Cortex of kidney (tissue), 1 donor: ENCODE results near the gene ST3GAL4.
"Not testable (repeated sequence)": the region's sequence is repeated elsewhere in the genome, so short reads cannot be mapped to it uniquely, and the experiment has no call there.

Source experiments
- DNase-seq: peaks from one replicate; lab custom pipeline; 2025; lab: John Stamatoyannopoulos, UW

ST3GAL4 gene

DNA sequence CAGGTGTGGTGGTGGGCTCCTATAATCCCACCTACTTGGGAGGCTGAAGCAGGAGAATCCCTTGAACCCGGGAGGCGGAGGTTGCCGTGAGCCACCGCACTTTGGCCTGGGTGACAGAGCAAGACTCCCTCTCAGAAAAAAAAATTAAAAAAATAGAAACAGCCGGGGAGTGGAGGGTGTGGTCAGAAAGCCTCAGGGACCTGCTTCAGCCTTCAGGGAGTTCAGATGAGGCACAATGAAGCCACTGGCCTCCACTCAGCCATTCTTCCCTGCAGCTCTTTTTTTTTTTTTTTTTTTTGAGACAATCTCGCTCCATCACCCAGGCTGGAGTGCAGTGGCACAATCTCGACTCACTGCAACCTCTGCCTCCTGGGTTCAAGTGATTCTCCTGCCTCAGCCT lies 8.5 kb upstream of the ST3GAL4 start:
- DNase-seq = not testable (repeated sequence)

DNA sequence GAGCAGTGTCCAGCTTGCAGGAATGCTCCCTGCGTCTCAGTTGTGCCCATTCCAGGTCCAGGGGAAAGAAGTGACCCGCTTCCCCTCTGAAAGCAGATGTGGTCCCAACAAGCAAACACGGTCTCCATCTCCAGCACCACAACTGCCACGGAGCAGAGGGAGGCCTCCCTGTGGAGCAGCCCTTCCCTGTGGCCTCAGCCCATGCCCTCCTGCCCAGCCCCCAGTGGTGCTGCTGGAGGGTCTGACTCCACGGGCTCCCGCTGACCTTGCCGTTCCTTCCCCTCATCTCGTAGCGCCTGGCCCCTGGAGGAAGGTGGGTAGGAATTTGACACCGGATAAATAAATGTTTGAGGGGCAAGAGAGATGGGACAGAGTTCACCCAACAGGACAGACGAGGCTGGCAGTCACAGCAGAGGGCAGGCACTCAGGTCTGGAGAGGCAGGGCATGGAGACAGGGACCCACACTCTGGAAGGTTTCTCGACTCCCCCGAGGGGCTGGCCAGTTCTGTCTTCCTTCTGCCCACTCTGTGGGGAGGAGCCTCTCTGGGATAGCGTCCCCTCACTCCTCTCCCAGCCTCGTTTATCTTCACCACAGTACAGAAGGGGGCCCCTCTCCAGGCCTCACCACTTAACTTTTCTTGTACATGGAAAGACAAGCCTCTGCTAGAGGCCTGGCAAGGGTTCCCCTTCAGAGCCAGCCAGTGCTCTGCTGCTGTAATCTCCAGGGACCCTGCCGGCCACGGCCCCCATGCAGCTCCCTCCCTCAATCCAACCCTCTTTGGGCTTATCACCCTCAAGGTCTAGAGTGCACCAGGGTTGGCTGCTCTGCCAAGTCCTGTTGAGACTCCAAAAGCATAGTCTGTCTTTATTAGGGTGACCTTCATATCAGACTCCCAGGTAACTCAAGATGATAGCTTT lies 7.5 kb upstream of the ST3GAL4 start:
- no peak for DNase-seq

DNA sequence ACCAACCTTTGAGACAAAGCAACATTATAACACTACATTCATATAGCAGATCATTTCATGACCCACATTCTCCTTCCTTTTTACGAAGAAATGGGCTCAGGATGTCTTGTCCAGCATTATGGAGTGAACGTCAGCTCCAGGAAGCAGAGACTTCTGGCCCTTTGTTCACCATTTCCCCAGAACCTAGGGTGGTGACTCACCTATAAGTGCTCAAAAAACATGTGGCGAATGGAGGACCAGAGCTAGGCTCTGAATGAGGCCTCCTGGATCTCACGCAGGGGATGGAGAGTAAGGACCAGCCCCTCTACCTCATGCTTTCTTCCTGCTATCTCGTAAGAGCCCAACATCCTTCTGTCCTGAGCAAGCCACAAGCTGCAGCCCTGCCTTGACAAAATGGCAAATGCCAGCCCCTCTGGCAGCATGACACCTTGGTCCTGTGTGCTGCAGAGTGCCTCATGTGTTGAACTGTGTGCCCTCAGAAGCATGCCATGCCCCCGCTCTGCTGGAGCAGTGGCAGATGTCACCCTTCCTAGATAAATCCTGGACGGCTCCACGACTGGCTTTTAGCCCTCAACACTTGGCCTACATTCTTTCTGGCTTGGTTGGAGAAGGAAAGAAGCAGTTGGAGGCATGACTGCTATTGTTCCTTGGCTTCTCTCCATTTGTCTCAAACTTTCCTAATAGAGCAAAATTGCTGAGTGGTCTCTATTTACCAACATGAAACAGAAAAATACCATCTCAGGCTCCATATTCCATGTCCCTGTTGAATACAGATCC lies 6.5 kb upstream of the ST3GAL4 start:
- no peak for DNase-seq

DNA sequence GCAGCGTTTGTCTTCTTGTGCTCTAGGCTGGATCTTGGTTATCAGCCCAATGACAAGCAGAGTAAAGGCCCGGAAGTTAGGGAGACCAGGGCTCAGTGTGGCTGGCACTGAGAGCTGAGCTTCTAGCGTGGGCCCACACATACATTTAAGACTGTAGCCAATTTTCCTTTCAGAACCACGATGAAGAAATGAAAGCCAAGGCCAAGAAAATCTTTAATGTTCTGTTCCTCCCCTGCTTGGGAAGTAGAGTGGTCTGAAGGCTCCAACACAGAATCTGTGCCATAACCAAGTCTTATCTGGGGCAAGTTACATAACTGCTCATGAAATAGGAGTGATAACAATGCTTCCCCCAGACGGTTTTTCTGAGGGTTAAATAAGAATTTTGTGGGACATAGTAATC lies 4.7 kb upstream of the ST3GAL4 start:
- DNase-seq = no peak

DNA sequence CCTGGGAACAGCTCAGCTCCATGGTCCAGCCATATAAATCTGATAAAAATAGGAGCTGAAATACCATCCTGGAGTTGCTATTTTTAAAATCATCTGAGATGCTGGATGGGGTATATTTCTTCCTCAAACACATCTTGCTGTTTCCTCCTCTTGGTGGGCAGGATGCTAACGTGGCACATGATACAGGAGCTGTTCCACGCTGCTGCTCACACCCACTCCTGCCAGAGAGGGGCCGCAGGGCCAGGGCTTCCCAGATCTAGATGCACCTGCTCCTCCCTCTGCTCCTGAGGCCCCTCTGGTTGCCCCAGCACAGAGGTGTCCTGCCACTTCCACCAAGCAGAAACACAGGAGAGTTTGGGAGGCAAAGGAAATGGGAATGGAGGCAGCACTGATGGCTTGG lies 3.3 kb upstream of the ST3GAL4 start:
- no peak for DNase-seq

DNA sequence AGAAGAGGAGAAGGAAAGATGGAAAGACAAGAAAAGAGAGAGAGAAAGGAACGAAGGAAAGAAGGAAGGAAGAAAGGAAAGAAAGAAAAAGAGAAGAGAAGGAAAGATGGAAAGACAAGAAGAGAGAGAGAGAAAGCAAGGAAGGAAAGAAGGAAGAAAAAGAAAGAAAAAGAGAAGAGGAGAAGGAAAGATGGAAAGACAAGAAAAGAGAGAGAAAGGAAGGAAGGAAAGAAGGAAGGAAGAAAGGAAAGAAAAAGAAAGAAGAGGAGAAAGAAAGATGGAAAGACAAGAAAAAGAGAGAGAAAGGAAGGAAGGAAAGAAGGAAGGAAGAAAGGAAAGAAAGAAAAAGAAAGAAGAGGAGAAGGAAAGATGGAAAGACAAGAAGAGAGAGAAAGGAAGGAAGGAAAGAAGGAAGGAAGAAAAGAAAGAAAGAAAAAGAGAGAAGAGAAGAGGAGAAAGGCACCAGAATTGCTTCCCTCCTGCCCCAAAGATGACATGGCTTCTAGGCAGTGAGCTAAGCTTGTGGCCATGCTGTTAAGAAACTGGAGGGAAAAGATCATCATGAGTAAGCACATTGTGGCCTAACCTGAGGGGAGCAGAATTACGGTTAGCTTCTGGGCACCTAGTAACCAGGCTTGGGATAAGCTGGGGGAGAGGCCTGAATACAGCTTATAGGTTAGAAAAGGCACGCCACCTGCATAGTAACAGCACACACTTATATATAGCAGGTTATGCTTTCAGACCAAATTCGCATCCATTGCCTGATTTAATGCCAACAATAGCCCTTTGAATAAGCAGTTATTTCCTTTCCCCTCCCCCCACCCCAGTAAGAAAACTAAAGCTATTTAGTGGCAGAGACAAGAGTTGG lies 2.3 kb upstream of the ST3GAL4 start:
- no peak for DNase-seq

DNA sequence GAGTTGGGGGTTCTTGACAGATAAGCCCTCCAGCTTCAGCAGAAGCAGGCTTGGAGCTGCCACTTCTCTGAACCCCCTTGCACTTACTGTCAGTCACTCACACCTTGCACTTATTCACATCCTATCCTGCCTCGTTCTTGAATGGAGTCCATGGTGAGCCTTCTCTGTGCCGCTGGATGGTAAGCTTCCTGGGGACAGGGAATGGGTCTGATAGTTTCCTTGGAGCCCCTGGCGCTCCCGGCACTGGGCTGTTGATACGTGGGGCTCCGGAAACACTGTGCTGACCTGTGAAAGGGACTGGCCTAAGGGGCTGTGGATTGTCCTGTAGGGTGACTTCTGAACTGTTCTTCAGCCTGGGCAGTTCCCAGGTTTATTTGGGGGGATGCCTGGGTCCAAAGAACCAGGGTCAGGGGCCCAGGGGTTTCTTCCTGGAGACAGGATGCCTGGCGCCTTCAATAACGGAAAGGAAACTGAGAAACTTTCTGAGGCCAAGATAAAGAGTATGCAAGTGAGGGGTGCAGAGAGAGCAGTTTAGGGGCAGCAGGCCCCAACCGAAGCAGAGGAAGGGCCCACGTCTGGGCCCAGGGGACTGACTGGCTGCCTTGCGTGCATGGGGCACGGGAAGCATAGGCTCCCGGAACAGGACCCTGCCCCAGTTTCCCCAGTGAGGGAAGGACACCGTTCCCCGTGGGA lies 709 bp upstream of the ST3GAL4 start:
- no peak for DNase-seq

DNA sequence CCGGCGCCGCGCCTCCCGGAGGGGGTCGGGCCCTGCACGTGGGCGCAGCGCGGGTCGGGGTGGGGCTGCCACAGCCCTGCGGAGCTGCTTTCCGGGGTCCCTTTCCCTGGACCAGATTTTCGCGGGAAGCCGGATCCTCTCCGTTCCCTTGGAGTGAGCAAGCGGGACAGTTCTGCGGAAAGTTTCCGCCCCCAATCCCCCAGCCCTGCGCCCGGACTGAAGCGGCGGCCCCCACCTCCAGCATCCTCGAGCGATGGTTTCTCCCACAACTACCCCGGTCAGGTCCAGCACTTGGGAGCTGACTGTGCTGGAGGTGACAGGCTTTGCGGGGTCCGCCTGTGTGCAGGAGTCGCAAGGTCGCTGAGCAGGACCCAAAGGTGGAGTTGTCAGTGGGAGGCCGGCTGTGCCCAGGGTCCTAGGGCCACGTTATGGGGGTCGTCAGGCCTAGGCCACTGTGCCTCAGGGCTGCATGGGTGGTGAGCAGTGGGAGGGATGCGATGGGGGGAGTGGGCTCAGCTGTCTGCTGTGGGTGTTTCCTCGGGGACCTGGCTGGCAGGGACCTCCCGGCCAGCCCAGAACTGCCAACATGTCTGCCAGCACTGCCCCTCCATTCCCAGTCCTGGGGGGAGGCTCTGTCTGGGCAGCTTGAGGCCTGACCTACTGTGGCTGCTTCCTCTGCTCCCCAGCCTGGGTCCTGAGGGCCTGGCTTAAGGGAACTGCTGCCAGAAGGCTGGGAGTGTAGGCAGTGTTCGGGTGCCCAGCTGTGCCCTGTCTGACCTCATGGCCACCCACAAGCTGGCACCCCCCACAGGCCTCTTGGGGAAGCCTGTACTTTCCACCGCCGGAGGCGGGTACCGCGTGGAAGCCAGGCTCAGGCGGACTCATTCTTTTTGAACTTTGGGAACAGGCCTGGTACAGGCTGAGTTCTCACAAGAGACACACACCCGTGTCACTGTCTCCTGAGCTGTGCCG lies 726 bp downstream of the ST3GAL4 start:
- DNase-seq = no peak

DNA sequence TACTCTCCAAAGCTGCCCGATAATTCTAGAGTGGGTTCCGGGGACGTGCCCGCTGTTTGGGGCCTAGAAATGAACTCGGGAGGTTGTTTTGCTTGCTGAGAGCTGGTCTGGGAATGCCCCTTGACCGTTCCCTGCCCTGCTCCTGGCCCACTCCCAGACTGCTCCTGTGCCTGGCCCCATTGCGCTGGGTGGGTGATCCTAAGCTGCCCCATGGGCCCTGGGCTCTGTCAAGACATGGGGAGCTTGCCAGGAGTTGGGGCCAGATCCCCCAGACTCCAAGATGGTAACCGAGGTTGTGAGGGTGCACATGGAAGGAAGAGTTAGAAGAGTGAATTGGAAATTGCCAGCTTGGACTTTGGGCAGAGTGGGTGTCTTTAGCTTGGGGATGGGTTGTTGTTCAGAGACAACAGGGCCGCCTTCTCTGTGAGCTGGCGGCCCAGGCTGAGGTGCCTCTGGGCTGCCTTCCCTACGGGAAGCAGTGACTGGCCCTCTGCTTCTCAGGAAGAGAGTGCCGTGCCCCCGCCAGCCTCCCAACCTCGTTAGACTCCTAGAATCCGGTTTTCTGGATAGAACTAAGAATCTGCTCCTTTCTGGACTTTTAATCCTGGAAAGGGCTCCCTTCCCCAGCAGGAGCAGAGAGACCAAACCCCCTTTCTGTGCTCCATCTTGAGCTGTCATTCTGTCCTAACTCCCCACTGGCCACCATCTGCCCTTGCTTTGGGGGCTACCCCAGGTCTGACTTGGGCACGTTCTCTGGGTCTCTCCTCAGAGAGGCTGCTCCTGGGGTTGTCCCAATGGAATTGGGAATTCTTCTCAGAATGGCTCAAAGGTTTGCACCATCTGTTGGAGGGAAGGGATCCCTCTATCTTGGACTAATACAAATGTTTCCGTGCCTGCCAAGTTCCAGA lies 1.8 kb downstream of the ST3GAL4 start:
- no peak for DNase-seq

DNA sequence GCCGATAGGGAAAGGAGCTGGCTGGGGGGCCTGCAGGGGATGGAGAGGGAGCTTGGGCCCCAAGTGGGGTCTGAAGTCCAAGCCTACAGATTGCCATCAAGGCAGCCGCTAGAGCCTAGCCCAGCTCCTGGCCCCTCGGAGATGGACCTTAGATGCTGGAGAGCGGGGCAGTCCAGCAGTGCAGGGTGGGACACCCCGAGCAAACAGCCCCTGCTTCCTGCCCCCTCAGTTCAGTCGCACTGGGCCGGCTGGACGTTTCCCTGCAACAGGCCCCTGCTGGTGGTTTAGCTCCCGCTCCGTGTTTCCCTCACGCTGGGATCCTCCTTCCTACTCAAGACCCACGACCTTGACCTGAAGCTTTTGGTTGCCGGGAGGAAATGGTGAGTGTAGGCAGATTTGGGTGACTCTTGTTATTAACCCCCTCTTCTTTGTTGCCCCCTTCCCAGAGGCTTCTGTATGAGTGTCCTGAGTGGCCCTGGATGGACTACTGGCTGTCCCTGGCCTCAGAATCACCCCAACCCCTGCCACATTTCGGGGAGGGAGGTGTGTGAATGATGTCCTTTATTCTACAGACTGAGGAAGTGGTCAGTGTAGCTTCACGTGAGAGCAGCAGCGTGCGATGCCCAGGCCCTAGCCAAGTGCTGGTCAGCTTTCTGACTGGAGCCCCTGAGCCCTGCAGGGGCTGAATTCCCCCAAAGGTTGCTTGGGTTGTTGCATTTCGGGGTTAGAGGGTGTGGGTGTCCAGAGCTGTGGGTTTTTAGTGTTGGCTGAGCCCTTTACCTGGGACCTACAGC lies 2.7 kb downstream of the ST3GAL4 start:
- DNase-seq = no peak

DNA sequence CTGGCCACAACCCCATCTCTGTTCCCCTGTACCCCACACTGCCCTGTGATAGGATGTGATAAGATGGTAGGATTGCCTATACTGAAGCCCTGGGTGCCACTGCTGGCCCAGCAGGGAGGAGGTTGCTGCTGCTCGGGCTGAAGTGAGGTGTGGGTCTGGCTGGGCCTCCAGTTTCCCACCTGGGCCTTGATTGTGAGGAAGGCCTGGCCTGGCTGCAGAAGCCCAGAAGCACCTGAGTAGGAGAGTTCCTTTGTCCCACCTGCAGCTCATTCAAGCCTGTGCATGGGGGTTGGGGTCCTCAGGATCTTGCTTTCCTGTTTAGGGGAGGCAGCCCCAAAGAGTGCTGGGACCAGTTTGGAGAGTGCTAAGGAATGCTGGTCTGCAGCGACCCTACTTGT lies 3.3 kb downstream of the ST3GAL4 start:
- no peak for DNase-seq

DNA sequence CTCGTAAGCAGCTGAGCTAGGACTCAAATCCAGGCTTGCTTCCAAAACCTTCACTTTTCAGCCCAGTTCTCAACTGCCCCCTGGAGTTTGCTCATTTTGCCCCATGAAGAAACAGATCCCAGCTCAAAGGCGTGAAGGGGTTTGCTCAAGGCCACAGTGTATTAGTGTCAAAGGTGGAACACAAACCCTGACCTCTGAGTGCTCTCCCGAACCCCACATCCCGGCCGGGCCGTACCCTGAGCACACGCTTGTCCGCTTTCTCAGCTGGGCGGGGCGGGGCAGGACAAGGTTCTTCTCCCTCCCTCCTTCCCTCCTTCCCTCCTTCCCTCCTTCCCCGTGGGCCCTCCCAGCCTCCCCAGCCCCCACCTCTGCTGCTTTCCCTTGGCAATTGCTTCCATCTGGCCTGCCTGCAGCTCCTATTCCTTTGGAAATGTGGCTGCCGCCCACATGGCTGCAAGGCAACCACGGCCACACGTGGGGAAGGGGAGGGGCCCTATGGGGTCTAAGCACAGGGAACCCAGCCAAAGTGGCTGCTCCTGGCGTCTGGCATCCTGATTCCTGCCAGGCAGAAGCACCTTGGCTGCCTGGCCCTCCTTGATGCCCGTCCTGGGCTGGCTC lies 4.1 kb downstream of the ST3GAL4 start:
- DNase-seq = no peak

DNA sequence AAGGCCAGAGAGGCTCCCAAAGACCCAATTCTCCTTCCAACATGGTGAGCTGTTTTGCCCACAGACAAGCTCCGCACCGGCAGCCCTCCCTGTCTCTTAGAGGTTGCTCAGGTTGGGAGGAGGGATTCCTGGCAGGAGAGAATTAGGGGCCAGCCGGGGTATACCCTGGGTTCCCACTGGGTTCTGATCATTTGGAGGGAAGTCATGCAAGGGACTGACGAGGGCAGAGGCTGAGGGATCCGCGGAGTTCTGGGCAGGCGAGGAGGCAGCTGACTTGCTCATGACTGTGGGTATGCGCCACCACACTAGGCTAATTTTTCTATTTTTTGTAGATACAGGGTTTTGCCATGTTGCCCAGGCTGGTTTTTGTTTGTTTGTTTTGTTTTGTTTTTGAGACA lies 4.6 kb downstream of the ST3GAL4 start:
- no peak for DNase-seq

DNA sequence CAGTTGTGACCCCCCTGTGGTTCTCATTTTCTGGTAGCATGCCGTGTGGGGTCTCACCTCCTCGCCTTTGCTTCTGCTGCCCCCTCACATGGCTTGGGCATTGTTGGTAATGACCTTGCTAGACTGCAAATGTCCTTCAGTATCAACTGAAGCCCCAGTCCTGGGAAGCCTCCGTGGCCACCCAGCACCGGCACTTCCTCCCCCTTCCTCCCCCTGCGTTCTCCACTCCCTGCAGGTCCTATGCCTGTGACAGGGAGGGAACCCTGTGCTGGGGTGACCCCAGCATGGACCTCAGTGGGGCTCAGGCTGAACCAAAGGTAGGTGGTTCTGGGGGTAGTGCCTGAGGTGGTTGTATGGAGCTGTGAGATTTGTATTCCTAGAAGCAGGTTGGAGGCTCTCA lies 5.9 kb downstream of the ST3GAL4 start:
- no peak for DNase-seq

DNA sequence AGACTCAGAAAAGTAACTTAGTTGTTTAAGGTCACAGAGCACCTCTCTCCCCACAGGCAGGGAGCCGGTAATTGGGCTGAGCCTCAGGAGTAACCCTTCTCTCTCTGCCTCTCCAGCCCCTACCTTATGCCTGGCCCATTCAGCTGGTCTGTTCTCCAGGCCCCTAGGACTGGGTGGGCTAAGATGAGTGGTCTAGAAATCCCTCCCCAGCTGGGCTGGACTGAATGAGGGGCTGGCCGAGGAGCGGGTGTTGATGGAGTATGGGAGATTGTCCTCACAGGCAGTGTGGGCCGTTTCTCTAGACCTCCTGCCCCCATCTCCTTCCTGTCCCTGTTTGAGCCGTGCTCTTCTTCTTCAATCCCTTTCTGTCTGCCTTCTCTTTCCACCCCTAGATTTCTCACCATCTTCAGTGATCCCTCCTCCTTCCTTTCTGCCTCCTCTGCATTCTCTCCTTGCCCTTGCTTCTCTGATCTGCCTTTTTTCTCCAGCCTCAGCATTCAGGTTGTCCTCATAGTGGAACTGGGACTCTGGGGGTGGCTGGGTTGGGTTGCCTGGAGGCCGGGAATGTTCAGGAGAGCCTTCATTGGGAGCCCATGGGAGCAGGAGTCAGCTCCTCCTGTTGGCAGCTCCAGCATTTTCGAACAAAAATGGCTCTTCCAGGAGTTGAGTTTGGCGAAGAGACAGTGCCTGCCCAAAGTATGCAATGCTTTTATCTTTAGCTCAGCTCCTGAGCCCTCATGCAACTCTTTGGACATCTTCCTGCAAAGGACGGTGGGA lies 7.6 kb downstream of the ST3GAL4 start:
- DNase-seq = no peak

DNA sequence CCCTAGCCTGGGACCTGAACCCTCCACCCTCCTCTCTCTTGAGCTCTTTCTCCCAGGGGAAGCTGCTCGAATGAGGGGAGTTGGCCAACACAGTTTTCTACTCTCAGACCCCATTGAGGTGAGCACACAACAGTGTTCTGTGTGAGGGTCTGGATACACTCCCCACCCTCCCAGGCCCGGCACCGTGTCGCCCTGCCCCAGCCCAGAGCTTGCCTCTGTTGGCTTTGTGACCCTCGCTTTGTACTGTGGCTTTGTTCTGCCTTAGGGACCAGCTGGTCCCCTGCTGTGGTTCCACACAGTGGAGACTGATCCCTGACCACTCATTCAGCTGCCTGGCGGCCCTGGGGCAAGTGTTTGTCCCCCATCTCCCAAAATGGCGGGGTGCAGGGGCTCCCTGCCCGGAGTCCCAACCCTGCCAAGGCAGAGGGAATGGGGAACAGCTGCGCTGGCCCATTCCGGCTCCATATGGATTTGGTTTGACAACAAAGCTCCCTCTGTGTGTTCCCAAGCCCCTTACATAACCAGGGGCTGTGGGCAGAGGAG lies 8.3 kb downstream of the ST3GAL4 start:
- DNase-seq = no peak

DNA sequence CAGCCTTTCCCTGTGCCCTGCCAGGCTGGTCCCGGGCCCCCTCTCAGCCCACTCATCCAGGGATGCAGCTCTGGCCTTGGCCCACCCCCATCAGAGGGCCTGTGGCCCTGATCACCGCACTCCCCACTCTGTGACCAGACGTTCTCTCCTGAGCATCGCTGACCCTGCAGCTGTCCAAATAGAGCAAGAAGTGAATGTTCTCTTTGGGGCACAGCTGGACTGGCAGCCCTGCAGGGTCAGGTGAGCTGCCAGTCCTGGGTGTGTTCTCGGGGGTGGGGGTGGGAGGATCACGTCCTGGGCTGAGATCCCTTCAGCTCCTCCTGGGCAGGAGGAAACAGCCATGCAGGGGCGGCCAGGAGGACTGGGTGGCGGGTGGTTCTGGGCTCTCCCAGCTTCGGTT lies 9.2 kb downstream of the ST3GAL4 start:
- DNase-seq = not testable (repeated sequence)
